HCT116 (cell line): ENCODE results near the gene TMEM181. TPM values are rescaled to one million over a fixed set of nuclear protein-coding genes. Genes with fewer than 3 reads are reported as not detected.

Experiments used
- ATAC-seq: fragments of 200-7000 bp; cut with Tn5 transposase; 2 replicates; pipeline ENCODE4 v1.9.1; 2020; ENCODE audit warnings: mild to moderate bottlenecking, moderate library complexity
- BruUV-seq: library from RNA; stranded (reverse); fragments of 400-500 nt; replicated peaks from 2 replicates; lab custom pipeline; 2021; lab: Mats Ljungman, UMichigan
- CTCF ChIA-PET: fragments of 300-600 bp; sonication (Branson Sonifier 250); formaldehyde crosslinking; loops from one replicate; lab custom pipeline; 2021; ENCODE audit warnings: antibody characterized with exemption; lab: Charles Lee
- POLR2A ChIA-PET: fragments of 300-600, 350-600 bp; sonication (Branson Sonifier 250); formaldehyde crosslinking; loops from one replicate; lab custom pipeline; 2021; ENCODE audit warnings: antibody characterized with exemption; lab: Charles Lee
- RAD21 ChIA-PET, 2 experiments: fragments of 300-600 bp; sonication (Branson Sonifier 250); formaldehyde crosslinking; loops; one replicate each; lab custom pipeline; 2023; ENCODE audit warnings: low total read pairs in 2 of 2; ENCODE audit not compliant: uncharacterized antibody in 2 of 2, unreplicated experiment in 2 of 2, low non-redundant PET in 1 of 2; lab: Charles Lee
- DNase-seq: peaks from one replicate; pipeline ENCODE4 v3.0.0-alpha.2; 2010; ENCODE audit warnings: low read depth, low spot score
- H2AFZ ChIP-seq: fragments of 200-600 bp; shearing (Covaris generic), sonication (generic); 2 replicates; pipeline ENCODE4 v1.6.1; 2017; ENCODE audit warnings: low read depth, mixed run types, mixed read lengths, antibody characterized with exemption, low read length; ENCODE audit not compliant: poor library complexity, severe bottlenecking
- H3K27ac ChIP-seq: 2 replicates; pipeline ENCODE4 v1.5.1; 2012; ENCODE audit warnings: low read depth, low read length
- H3K27me3 ChIP-seq: fragments of 200-600 bp; sonication (generic); 2 replicates; pipeline ENCODE4 v1.6.1; 2016; ENCODE audit warnings: mixed run types, low read length, mixed read lengths; ENCODE audit not compliant: insufficient read depth
- H3K36me3 ChIP-seq, 2 experiments: fragments of 200-500 bp in 1 of 2; fragments of 200-600 bp in 1 of 2; sonication (Bioruptor generic) in 1 of 2; sonication (generic) in 1 of 2; 2 replicates each; pipeline versions ENCODE4 v1.5.1 to v1.6.1; 2014 to 2016; ENCODE audit warnings: low read length in 2 of 2, inconsistent platforms in 1 of 2, mixed read lengths in 1 of 2, mixed run types in 1 of 2; ENCODE audit not compliant: insufficient read depth in 2 of 2, control insufficient read depth in 1 of 2
- H3K4me1 ChIP-seq, 2 experiments: fragments of 200-600 bp in 1 of 2; sonication (generic) in 1 of 2; 2 replicates each; pipeline versions ENCODE4 v1.5.1 to v1.6.1; 2012 to 2017; ENCODE audit warnings: low read length in 2 of 2, inconsistent platforms in 1 of 2, mild to moderate bottlenecking in 1 of 2, mixed read lengths in 1 of 2, mixed run types in 1 of 2, moderate library complexity in 1 of 2; ENCODE audit not compliant: insufficient read depth in 2 of 2, control insufficient read depth in 1 of 2
- H3K4me2 ChIP-seq: fragments of 200-600 bp; sonication (generic); 2 replicates; pipeline ENCODE4 v1.6.1; 2017; ENCODE audit warnings: mixed run types, low read length, mixed read lengths
- H3K4me3 ChIP-seq, 2 experiments: fragments of 200-600 bp in 1 of 2; sonication (generic) in 1 of 2; replicated peaks in 1 of 2; 2 replicates each; pipeline ENCODE4 v1.5.1; 2011 to 2016; ENCODE audit warnings: low read length in 2 of 2, control low read depth in 1 of 2, low read depth in 1 of 2, mild to moderate bottlenecking in 1 of 2, mixed read lengths in 1 of 2, mixed run types in 1 of 2
- H3K79me2 ChIP-seq: fragments of 200-600 bp; sonication (generic); 2 replicates; pipeline ENCODE4 v1.6.1; 2017; ENCODE audit warnings: mild to moderate bottlenecking, mixed run types, low read length, moderate library complexity, mixed read lengths; ENCODE audit not compliant: insufficient read depth
- H3K9ac ChIP-seq: fragments of 200-600 bp; sonication (generic); 2 replicates; pipeline ENCODE4 v1.6.1; 2016; ENCODE audit warnings: low read length, mixed read lengths
- H3K9me2 ChIP-seq: fragments of 200-600 bp; sonication (generic), shearing (Covaris generic); 2 replicates; pipeline ENCODE4 v1.6.1; 2017; ENCODE audit warnings: mixed run types, mild to moderate bottlenecking, moderate library complexity; ENCODE audit not compliant: insufficient read depth
- H3K9me3 ChIP-seq, 2 experiments: fragments of 200-500 bp in 1 of 2; fragments of 200-600 bp in 1 of 2; sonication (Bioruptor generic) in 1 of 2; sonication (generic) in 1 of 2; 2 replicates each; pipeline ENCODE4 v1.6.1; 2014 to 2017; ENCODE audit warnings: low read length in 2 of 2, mixed read lengths in 2 of 2, inconsistent platforms in 1 of 2, low read depth in 1 of 2, mild to moderate bottlenecking in 1 of 2, mixed run types in 1 of 2, moderate library complexity in 1 of 2; ENCODE audit not compliant: control insufficient read depth in 1 of 2, insufficient read depth in 1 of 2
- H4K20me1 ChIP-seq: fragments of 200-600 bp; sonication (generic), shearing (Covaris generic); 2 replicates; pipeline ENCODE4 v1.6.1; 2017; ENCODE audit warnings: mixed run types, mild to moderate bottlenecking, moderate library complexity; ENCODE audit not compliant: insufficient read depth
- CBX3 ChIP-seq: IDR thresholded peaks from 2 replicates; pipeline ENCODE4 v1.6.1; 2012; ENCODE audit warnings: low read depth
- EGR1 ChIP-seq: IDR thresholded peaks from 2 replicates; pipeline ENCODE4 v1.6.1; 2012; ENCODE audit warnings: low read depth
- FOSL1 ChIP-seq: IDR thresholded peaks from 2 replicates; pipeline ENCODE4 v1.6.1; 2012; ENCODE audit warnings: low read depth
- JUND ChIP-seq: IDR thresholded peaks from 2 replicates; pipeline ENCODE4 v1.6.1; 2012
- POLR2A ChIP-seq: IDR thresholded peaks from 2 replicates; pipeline ENCODE4 v1.7.0; 2011; ENCODE audit warnings: borderline replicate concordance; ENCODE audit not compliant: insufficient read depth, insufficient read length; ENCODE audit errors: extremely low read depth
- RAD21 ChIP-seq: IDR thresholded peaks from 2 replicates; pipeline ENCODE4 v1.6.1; 2012; ENCODE audit warnings: low read depth, mild to moderate bottlenecking
- SP1 ChIP-seq: IDR thresholded peaks from 2 replicates; pipeline ENCODE4 v1.6.1; 2012; ENCODE audit warnings: low read depth
- SRF ChIP-seq: IDR thresholded peaks from 2 replicates; pipeline ENCODE4 v1.6.1; 2012; ENCODE audit warnings: low read depth
- YY1 ChIP-seq: IDR thresholded peaks from 2 replicates; pipeline ENCODE4 v1.6.1; 2011; ENCODE audit warnings: low read length, low read depth, moderate library complexity, mild to moderate bottlenecking; ENCODE audit not compliant: insufficient replicate concordance; ENCODE audit errors: extremely low read depth
- intact Hi-C: fragments of 100-400 bp; cut with micrococcal nuclease; formaldehyde crosslinking; loops from 2 replicates; pipeline ENCODE4 v1.10.0; 2022
- total RNA-seq: library from RNA; stranded (reverse); gene quantifications from one replicate; pipeline ENCODE4 v1.2.1, GENCODE V29; 2021; ENCODE audit not compliant: unreplicated experiment
- TF ChIP-seq, protein P1 (sequence below): IDR thresholded peaks from 2 replicates; pipeline ENCODE4 v1.6.1; 2012
- TF ChIP-seq, protein P2 (sequence below), 3 experiments: fragments of 200-600 bp in 1 of 3; sonication (generic) in 1 of 3; IDR thresholded peaks in 2 of 3; conservative IDR thresholded peaks in 1 of 3; 2 replicates each; pipeline ENCODE4 v1.5.1; 2012 to 2017; ENCODE audit warnings: low read depth in 2 of 3, low read length in 2 of 3, antibody characterized with exemption in 1 of 3, borderline replicate concordance in 1 of 3, control low read depth in 1 of 3, mild to moderate bottlenecking in 1 of 3, mixed read lengths in 1 of 3, mixed run types in 1 of 3, moderate library complexity in 1 of 3; ENCODE audit not compliant: insufficient read depth in 1 of 3

Gene TMEM181
- total RNA-seq, 1 experiment from 2014 or later: 34.4 TPM

DNA sequence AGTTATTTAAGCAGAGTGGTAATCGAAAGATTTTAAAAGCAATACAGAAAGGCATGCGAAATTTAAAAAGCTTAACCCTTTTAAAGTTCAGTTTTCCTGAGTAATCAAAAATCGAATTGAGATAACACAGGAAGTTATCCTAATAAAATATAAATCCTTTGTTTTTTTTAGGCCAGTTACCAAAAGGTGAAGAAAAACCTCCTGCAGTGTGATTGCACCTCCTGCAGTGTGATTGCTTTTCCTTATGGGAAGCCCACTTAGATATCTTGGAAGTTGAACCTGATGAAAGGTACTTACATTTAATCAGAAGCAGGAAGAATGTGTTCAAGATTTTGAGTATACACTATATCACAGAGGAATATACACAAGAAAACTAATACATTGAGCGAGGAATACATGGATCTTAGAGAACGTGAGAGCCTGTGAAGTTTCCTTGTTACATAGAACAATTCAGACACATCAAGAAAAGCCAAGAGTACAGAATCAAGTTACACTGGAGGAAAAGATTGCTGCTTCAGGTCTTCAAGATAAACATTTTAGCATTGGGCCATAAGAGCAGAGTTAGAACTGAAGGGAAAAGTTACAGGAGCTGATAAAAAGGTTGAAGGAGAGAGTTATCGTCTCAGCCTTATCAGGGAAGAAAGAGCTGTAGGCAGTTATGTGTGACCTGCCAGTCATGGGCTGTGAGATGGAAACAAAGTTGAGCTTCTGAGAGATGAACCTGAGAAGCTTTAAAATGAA, 7.7 kb upstream of the TMEM181 start:
- H3K36me3 ChIP-seq: no peaks in the 10 kb centered on the region
- H3K9ac ChIP-seq: no peak overlapping the region
- no peaks in the 10 kb centered on the region for H3K9me2 ChIP-seq
- H3K79me2 ChIP-seq: no peaks in the 10 kb centered on the region
- BruUV-seq: no TSS peak
- intact Hi-C loops: no loop called here
- no peak for TF ChIP-seq JUND
- no peak for TF ChIP-seq FOSL1
- TF ChIP-seq CBX3: no peak
- TF ChIP-seq, protein P1, sequence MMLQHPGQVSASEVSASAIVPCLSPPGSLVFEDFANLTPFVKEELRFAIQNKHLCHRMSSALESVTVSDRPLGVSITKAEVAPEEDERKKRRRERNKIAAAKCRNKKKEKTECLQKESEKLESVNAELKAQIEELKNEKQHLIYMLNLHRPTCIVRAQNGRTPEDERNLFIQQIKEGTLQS: no peak
- TF ChIP-seq POLR2A: no peak
- no peak for TF ChIP-seq YY1
- TF ChIP-seq SP1: no peak
- H2AFZ ChIP-seq: no peak overlapping the region
- H3K4me1 ChIP-seq: no peaks in the 10 kb centered on the region
- POLR2A ChIA-PET: no interaction called here
- H3K4me2 ChIP-seq: no peak overlapping the region
- RAD21 ChIA-PET: no interaction called here
- CTCF ChIA-PET: interaction anchor here (1.3 kb wide), 1 partner anchor 331 kb away, joined by 4 read pairs; no protein-coding TSS in a partner anchor
- no peak overlapping the region for H3K27ac ChIP-seq
- no peaks in the 10 kb centered on the region for H3K9me3 ChIP-seq
- no peak overlapping the region for H3K4me3 ChIP-seq
- DNase-seq (no peak), ATAC-seq (no peak)
- H4K20me1 ChIP-seq: no peaks in the 10 kb centered on the region
- H3K27me3 ChIP-seq: no peaks in the 10 kb centered on the region

DNA sequence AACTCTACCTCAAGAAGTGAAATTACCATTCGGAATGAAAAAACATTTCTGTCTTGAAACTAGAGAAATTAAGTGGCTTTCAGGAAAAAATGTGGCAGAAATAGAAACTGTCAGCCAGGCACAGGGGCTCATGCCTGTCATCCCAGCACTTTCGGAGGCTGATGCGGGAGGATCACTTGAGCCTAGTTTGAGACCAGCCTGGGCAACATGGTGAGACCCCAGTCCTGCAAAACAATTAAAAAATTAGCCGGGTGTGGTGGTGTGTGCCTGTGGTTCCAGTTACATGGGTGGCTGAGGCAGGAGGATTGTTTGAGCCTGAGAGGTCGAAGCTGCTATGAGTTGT, 7.1 kb upstream of the TMEM181 start:
- no peak overlapping the region for H3K9ac ChIP-seq
- H3K27me3 ChIP-seq: no peaks in the 10 kb centered on the region
- RAD21 ChIA-PET: no interaction called here
- H4K20me1 ChIP-seq: no peaks in the 10 kb centered on the region
- H3K4me3 ChIP-seq: no peak overlapping the region
- H3K36me3 ChIP-seq: no peaks in the 10 kb centered on the region
- no peak overlapping the region for H3K27ac ChIP-seq
- no peaks in the 10 kb centered on the region for H3K9me3 ChIP-seq
- TF ChIP-seq SRF (no peak), RAD21 (no peak), CBX3 (no peak), SP1 (no peak), YY1 (no peak), EGR1 (no peak)
- TF ChIP-seq, protein P2, sequence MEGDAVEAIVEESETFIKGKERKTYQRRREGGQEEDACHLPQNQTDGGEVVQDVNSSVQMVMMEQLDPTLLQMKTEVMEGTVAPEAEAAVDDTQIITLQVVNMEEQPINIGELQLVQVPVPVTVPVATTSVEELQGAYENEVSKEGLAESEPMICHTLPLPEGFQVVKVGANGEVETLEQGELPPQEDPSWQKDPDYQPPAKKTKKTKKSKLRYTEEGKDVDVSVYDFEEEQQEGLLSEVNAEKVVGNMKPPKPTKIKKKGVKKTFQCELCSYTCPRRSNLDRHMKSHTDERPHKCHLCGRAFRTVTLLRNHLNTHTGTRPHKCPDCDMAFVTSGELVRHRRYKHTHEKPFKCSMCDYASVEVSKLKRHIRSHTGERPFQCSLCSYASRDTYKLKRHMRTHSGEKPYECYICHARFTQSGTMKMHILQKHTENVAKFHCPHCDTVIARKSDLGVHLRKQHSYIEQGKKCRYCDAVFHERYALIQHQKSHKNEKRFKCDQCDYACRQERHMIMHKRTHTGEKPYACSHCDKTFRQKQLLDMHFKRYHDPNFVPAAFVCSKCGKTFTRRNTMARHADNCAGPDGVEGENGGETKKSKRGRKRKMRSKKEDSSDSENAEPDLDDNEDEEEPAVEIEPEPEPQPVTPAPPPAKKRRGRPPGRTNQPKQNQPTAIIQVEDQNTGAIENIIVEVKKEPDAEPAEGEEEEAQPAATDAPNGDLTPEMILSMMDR (IDR thresholded peaks at IDR 0.05 in 2 of 3, conservative IDR thresholded peaks at IDR 0.05 in 1 of 3; ENCODE audit: borderline replicate concordance in 1 of 3, insufficient read depth in 1 of 3, low read depth in 2 of 3, low read length in 2 of 3): no peak
- intact Hi-C loops: no loop called here
- ATAC-seq (no peak), DNase-seq (no peak)
- H3K4me1 ChIP-seq: no peaks in the 10 kb centered on the region
- CTCF ChIA-PET: interaction anchor here (1.3 kb wide), 1 partner anchor 331 kb away, joined by 4 read pairs; no protein-coding TSS in a partner anchor
- no peaks in the 10 kb centered on the region for H3K9me2 ChIP-seq
- POLR2A ChIA-PET: no interaction called here
- no TSS peak for BruUV-seq
- no peak overlapping the region for H3K4me2 ChIP-seq
- no peak overlapping the region for H2AFZ ChIP-seq
- H3K79me2 ChIP-seq: no peaks in the 10 kb centered on the region
